DND-41 (cell line): Measurements from ENCODE around the gene PDE4B.

Experiments
- ATAC-seq: fragments of 200-7000 bp; cut with Tn5 transposase; 3 replicates; pipeline ENCODE4 v1.9.1; 2021; ENCODE audit warnings: low read depth; ENCODE audit not compliant: insufficient read depth
- DNase-seq: peaks from one replicate; pipeline ENCODE4 v3.0.0-alpha.2; 2020
- H2AFZ ChIP-seq: 2 replicates; pipeline ENCODE4 v1.6.0; 2012; ENCODE audit warnings: low read depth, low read length
- H3K27ac ChIP-seq: 2 replicates; pipeline ENCODE4 v1.5.1; 2012; ENCODE audit warnings: low read length, inconsistent platforms
- H3K27me3 ChIP-seq: fragments of 200-600 bp; sonication (generic); 2 replicates; pipeline ENCODE4 v1.6.0; 2012; ENCODE audit warnings: low read length, mild to moderate bottlenecking, inconsistent platforms; ENCODE audit not compliant: insufficient read depth, poor library complexity
- H3K36me3 ChIP-seq: 2 replicates; pipeline ENCODE4 v1.5.1; 2012; ENCODE audit warnings: low read length, inconsistent platforms; ENCODE audit not compliant: insufficient read depth
- H3K4me1 ChIP-seq: 2 replicates; pipeline ENCODE4 v1.5.1; 2012; ENCODE audit warnings: mild to moderate bottlenecking, low read length; ENCODE audit not compliant: insufficient read depth
- H3K4me2 ChIP-seq: 2 replicates; pipeline ENCODE4 v1.6.0; 2012; ENCODE audit warnings: mild to moderate bottlenecking, moderate library complexity, low read length, inconsistent platforms; ENCODE audit not compliant: insufficient read depth
- H3K4me3 ChIP-seq, 2 experiments: fragments of 200-600 bp in 1 of 2; shearing (Covaris generic) in 1 of 2; 2 replicates each; pipeline ENCODE4 v1.5.1; 2012 to 2016; ENCODE audit warnings: inconsistent platforms in 2 of 2, low read length in 2 of 2, mild to moderate bottlenecking in 2 of 2, low read depth in 1 of 2, moderate library complexity in 1 of 2
- H3K79me2 ChIP-seq: 2 replicates; pipeline ENCODE4 v1.6.0; 2012; ENCODE audit warnings: low read length, inconsistent platforms; ENCODE audit not compliant: insufficient read depth
- H3K9ac ChIP-seq: 2 replicates; pipeline ENCODE4 v1.6.0; 2012; ENCODE audit warnings: low read depth, mild to moderate bottlenecking, inconsistent platforms, low read length, moderate library complexity
- H3K9me3 ChIP-seq: 2 replicates; pipeline ENCODE4 v1.5.1; 2012; ENCODE audit warnings: low read length, moderate library complexity, mild to moderate bottlenecking, inconsistent platforms; ENCODE audit not compliant: insufficient read depth, severe bottlenecking
- H4K20me1 ChIP-seq: 2 replicates; pipeline ENCODE4 v1.6.0; 2012; ENCODE audit warnings: low read length; ENCODE audit not compliant: insufficient read depth
- CTCF ChIP-seq: IDR thresholded peaks from 2 replicates; pipeline ENCODE4 v1.5.1; 2012; ENCODE audit warnings: borderline replicate concordance, low read length, moderate library complexity, mild to moderate bottlenecking; ENCODE audit not compliant: poor library complexity, severe bottlenecking; ENCODE audit errors: extremely low read depth
- EZH2 ChIP-seq: IDR thresholded peaks from 3 replicates; pipeline ENCODE4 v1.6.1; 2012; ENCODE audit warnings: borderline replicate concordance, low read depth, mild to moderate bottlenecking, moderate library complexity, low read length, inconsistent platforms; ENCODE audit not compliant: severe bottlenecking

Gene PDE4B

GRCh38 chr1:65836686-65837085 is 44.0 kb downstream of the PDE4B start:
- TF ChIP-seq EZH2 (no peak), CTCF (no peak)
- H4K20me1 ChIP-seq, result no peaks in the 10 kb centered on the region
- no peak for ATAC-seq
- H3K79me2 ChIP-seq, result no peaks in the 10 kb centered on the region
- H3K9me3 ChIP-seq, result no peaks in the 10 kb centered on the region
- no peak overlapping the region for H2AFZ ChIP-seq
- no peak for DNase-seq
- no peaks in the 10 kb centered on the region for H3K36me3 ChIP-seq
- H3K4me1 ChIP-seq, result no peaks in the 10 kb centered on the region
- H3K27ac ChIP-seq, result no peak overlapping the region
- no peak overlapping the region for H3K4me3 ChIP-seq
- H3K9ac ChIP-seq, result no peak overlapping the region
- peaks cover 7% of the 10 kb centered on the region for H3K27me3 ChIP-seq
- H3K4me2 ChIP-seq, result no peak overlapping the region

DNA sequence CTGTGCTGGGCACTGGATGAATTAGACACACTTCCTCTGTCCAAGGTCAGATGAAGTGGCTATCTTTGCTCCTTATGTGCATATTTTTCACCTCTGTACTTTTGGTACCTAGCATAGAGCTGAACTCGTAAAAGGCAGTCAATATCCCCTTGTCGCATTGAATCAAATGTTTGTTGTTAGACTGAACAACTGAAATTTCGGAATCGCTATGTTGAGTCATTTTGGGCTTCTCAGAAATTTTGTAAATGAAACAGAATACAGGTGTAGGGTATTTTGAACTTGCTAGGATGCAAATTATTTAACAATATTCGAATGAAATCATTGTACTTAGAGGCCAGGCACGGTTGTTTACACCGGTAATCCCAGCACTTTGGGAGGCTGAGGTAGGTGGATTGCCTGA is 48.0 kb downstream of the PDE4B start:
- no peak overlapping the region for H3K9ac ChIP-seq
- H3K79me2 ChIP-seq, result no peaks in the 10 kb centered on the region
- H3K27ac ChIP-seq, result no peak overlapping the region
- no peaks in the 10 kb centered on the region for H4K20me1 ChIP-seq
- H3K27me3 ChIP-seq, result no peaks in the 10 kb centered on the region
- H3K4me3 ChIP-seq, result no peak overlapping the region
- no peaks in the 10 kb centered on the region for H3K9me3 ChIP-seq
- TF ChIP-seq EZH2 (no peak), CTCF (no peak)
- no peaks in the 10 kb centered on the region for H3K36me3 ChIP-seq
- no peaks in the 10 kb centered on the region for H3K4me1 ChIP-seq
- ATAC-seq, result no peak
- DNase-seq, result no peak
- no peak overlapping the region for H3K4me2 ChIP-seq
- H2AFZ ChIP-seq, result no peak overlapping the region

- no peak overlapping the region for H2AFZ ChIP-seq
- H3K4me2 ChIP-seq, result no peak overlapping the region
- no peak for DNase-seq
- H3K36me3 ChIP-seq, result no peaks in the 10 kb centered on the region
- no peaks in the 10 kb centered on the region for H3K4me1 ChIP-seq
- H3K9me3 ChIP-seq, result no peaks in the 10 kb centered on the region
- H3K79me2 ChIP-seq, result no peaks in the 10 kb centered on the region
- no peak overlapping the region for H3K4me3 ChIP-seq
- ATAC-seq, result no peak
- no peak overlapping the region for H3K9ac ChIP-seq
- no peaks in the 10 kb centered on the region for H3K27me3 ChIP-seq
- no peaks in the 10 kb centered on the region for H4K20me1 ChIP-seq
- TF ChIP-seq CTCF (no peak), EZH2 (no peak)
- no peak overlapping the region for H3K27ac ChIP-seq
Observed at GRCh38 chr1:65844296-65844695, 51.6 kb downstream of the PDE4B start.
